ENCODE measurements around the gene NPAS2. TPM values are rescaled to one million over a fixed set of nuclear protein-coding genes. Genes with fewer than 3 reads are reported as not detected.

NPAS2 gene
- total and polyA plus RNA-seq, 2 of the 8 experiments (the other 6 are each of a cell fraction or from before 2014, with no cell fraction given): 1.8 to 1.9 TPM

- TF ChIP-seq CHD7 (IDR thresholded peaks at IDR 0.05; ENCODE audit: insufficient replicate concordance, low read length): no peak
- TF ChIP-seq POU5F1 (IDR thresholded peaks at IDR 0.05; ENCODE audit: low read depth, low read length): no peak
- no peak for TF ChIP-seq POLR2AphosphoS5 (IDR thresholded peaks at IDR 0.05; ENCODE audit: low read depth, low read length)
- TF ChIP-seq POLR2A (IDR thresholded peaks at IDR 0.05; ENCODE audit: control extremely low read depth in 1 of 2, low read depth in 2 of 2, low read length in 2 of 2): no peak
- no peak for TF ChIP-seq MAX (IDR thresholded peaks at IDR 0.05)
- TF ChIP-seq CTBP2 (IDR thresholded peaks at IDR 0.05; ENCODE audit: borderline replicate concordance, insufficient read depth, insufficient read length, low read length): no peak
- TF ChIP-seq CBX5 (IDR thresholded peaks at IDR 0.05; ENCODE audit: low read depth, low read length): no peak
- no peak for TF ChIP-seq GABPA (IDR thresholded peaks at IDR 0.05; ENCODE audit: borderline replicate concordance, insufficient read depth, low read length)
Observed at GRCh38 chr2:100834221-100834620, 14.3 kb downstream of the NPAS2 start (continued).

Data from H1 (cell line).